ENCODE measurements around the gene SESN1. TPM values are rescaled to one million over a fixed set of nuclear protein-coding genes. Genes with fewer than 3 reads are reported as not detected.

Gene SESN1
- total RNA-seq, 1 donor from 2014 or later: 40.8 TPM

DNA sequence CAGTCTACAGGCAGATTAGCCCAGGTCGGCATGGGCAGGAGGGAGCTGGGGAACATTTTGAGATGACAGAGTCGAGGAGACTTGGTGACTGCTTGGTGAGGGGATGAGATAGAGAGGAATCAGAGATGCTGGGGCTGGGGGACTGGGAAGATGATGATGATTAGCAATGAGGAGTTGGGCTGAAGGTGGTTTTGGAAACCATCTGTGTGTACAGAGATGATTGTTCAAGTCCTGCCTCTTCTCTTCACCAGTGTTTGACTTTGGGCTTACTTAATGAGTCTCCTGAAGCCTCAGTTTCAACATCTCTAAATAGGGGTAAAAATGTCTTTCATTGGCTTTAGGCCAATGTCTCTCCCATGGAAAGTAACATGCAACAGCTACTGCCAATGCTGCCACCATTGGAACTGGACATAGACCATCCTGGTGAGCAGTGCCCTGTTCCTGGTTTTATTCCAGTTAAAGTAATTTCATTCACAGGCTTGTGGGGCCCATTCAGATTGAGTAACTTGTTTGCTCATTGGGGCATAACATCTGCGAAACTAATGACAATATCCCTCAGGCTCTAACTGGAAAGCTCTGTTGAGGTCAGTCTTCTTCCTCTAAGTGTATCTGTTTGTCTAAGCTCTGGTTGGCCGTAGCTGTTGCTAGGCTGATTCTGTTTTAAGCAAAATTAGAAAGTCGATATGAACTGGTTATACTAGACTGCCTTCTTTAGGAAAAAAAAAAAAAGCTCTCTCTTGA, 147.4 kb downstream of the SESN1 start:
- Histone ChIP-seq H4K20me1 (ENCODE audit: low read depth) (no peaks in the 10 kb centered on the region), H2AFZ (replicated peaks) (no peak overlapping the region), H3K79me2 (ENCODE audit: low read depth) (no peaks in the 10 kb centered on the region), H3K36me3 (no peaks in the 10 kb centered on the region), H3K27me3 (no peaks in the 10 kb centered on the region), H3F3A (ENCODE audit: low read depth) (no peaks in the 10 kb centered on the region), H3K9me3 (ENCODE audit: low read depth) (no peaks in the 10 kb centered on the region), H3K4me3 (no peak overlapping the region), H3K4me2 (no peak overlapping the region), H3K27ac (no peak overlapping the region), H3K4me1 (no peaks in the 10 kb centered on the region), H3K9ac (no peak overlapping the region)
- DNase-seq (ENCODE audit: low spot score): no peak
- TF ChIP-seq EZH2phosphoT487 (IDR thresholded peaks at IDR 0.05) (no peak), EZH2 (IDR thresholded peaks at IDR 0.05) (no peak), CTCF (IDR thresholded peaks at IDR 0.05) (no peak)
- H3K4me1 Mint-ChIP-seq: peaks cover 31% of the 10 kb centered on the region
- H3K4me3 Mint-ChIP-seq: no peak overlapping the region
- H3K27ac Mint-ChIP-seq: no peak overlapping the region
- peaks cover 3% of the 10 kb centered on the region for H3K27me3 Mint-ChIP-seq (ENCODE audit: insufficient read depth, low read depth)
- H3K9me3 Mint-ChIP-seq: no peaks in the 10 kb centered on the region
- H3K36me3 Mint-ChIP-seq: no peaks in the 10 kb centered on the region

DNA sequence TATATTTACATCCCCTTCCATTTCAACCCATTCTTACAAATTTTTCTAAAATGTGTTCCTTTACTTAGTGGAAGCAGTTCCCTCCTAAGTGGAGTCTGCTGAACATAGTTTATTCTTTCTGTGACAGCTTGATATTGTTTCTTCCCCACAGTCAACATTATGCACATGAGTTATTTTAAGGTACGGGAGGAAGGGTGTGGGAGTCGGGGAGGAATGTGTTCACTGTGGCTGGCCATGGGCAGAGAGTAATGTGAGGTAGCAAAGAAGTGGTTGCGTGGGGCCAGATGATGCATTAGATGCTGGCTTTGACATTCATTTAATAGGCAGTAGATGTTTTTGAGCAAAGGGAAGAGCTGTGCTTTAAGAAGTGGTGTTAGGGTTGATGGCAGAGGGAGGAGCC, 148.0 kb downstream of the SESN1 start:
- no peak overlapping the region for H3K27ac ChIP-seq
- H3K36me3 Mint-ChIP-seq: no peaks in the 10 kb centered on the region
- H3K79me2 ChIP-seq (ENCODE audit: low read depth): no peaks in the 10 kb centered on the region
- no peak overlapping the region for H3K4me3 Mint-ChIP-seq
- no peaks in the 10 kb centered on the region for H3K27me3 ChIP-seq
- H3K4me3 ChIP-seq: no peak overlapping the region
- H3K27ac Mint-ChIP-seq: no peak overlapping the region
- no peaks in the 10 kb centered on the region for H3F3A ChIP-seq (ENCODE audit: low read depth)
- no peak overlapping the region for H2AFZ ChIP-seq (replicated peaks)
- H3K9me3 ChIP-seq (ENCODE audit: low read depth): no peaks in the 10 kb centered on the region
- H3K4me1 Mint-ChIP-seq: peaks cover 31% of the 10 kb centered on the region
- no peaks in the 10 kb centered on the region for H3K36me3 ChIP-seq
- H3K4me1 ChIP-seq: no peaks in the 10 kb centered on the region
- no peak for TF ChIP-seq CTCF (IDR thresholded peaks at IDR 0.05)
- H3K9ac ChIP-seq: no peak overlapping the region
- peaks cover 3% of the 10 kb centered on the region for H3K27me3 Mint-ChIP-seq (ENCODE audit: insufficient read depth, low read depth)
- no peak overlapping the region for H3K4me2 ChIP-seq
- no peaks in the 10 kb centered on the region for H3K9me3 Mint-ChIP-seq
- H4K20me1 ChIP-seq (ENCODE audit: low read depth): no peaks in the 10 kb centered on the region
- DNase-seq (ENCODE audit: low spot score): no peak

GRCh38 chr6:108945681-108946159, 148.9 kb downstream of the SESN1 start:
- no peaks in the 10 kb centered on the region for H4K20me1 ChIP-seq (ENCODE audit: low read depth)
- H3K4me1 ChIP-seq: no peaks in the 10 kb centered on the region
- H3K4me3 ChIP-seq: no peak overlapping the region
- Mint-ChIP-seq H3K4me1 (peaks cover 31% of the 10 kb centered on the region), H3K27ac (no peak overlapping the region), H3K36me3 (no peaks in the 10 kb centered on the region), H3K27me3 (ENCODE audit: insufficient read depth, low read depth) (peaks cover 3% of the 10 kb centered on the region), H3K9me3 (no peaks in the 10 kb centered on the region), H3K4me3 (no peak overlapping the region)
- no peak overlapping the region for H3K4me2 ChIP-seq
- DNase-seq (ENCODE audit: low spot score): no peak
- H3K36me3 ChIP-seq: no peaks in the 10 kb centered on the region
- no peaks in the 10 kb centered on the region for H3K79me2 ChIP-seq (ENCODE audit: low read depth)
- H3K9me3 ChIP-seq (ENCODE audit: low read depth): no peaks in the 10 kb centered on the region
- no peaks in the 10 kb centered on the region for H3F3A ChIP-seq (ENCODE audit: low read depth)
- H3K9ac ChIP-seq: no peak overlapping the region
- H3K27ac ChIP-seq: no peak overlapping the region
- H3K27me3 ChIP-seq: no peaks in the 10 kb centered on the region
- TF ChIP-seq EZH2phosphoT487 (IDR thresholded peaks at IDR 0.05): no peak
- TF ChIP-seq EZH2 (IDR thresholded peaks at IDR 0.05): no peak
- no peak for TF ChIP-seq CTCF (IDR thresholded peaks at IDR 0.05)
- no peak overlapping the region for H2AFZ ChIP-seq (replicated peaks)

Measured in neural progenitor cell (in vitro differentiated cells).